SK-N-SH (cell line): ENCODE measurements around the gene USP1. TPM values are rescaled to one million over a fixed set of nuclear protein-coding genes. Genes with fewer than 3 reads are reported as not detected.

Source experiments
- CTCF ChIA-PET: fragments of 300-600, 350-600 bp; formaldehyde crosslinking; extraction: SDS; loops from one replicate; lab custom pipeline; 2021; lab: Yijun Ruan, JAX
- POLR2A ChIA-PET: fragments of 350-600 bp; sonication (Branson Sonifier 250); formaldehyde crosslinking; extraction: SDS; loops from one replicate; lab custom pipeline; 2020; ENCODE audit warnings: antibody characterized with exemption, inconsistent platforms; lab: Yijun Ruan, JAX
- DNase-seq: peaks from one replicate; pipeline ENCODE4 v3.0.0; 2012
- H2AFZ ChIP-seq: fragments of 200-600 bp; sonication (generic); 2 replicates; pipeline ENCODE4 v1.8.1; 2016; ENCODE audit warnings: antibody characterized with exemption, mild to moderate bottlenecking, low read depth
- H3F3A ChIP-seq: fragments of 200-600 bp; sonication (generic); replicated peaks from 2 replicates; pipeline ENCODE3; 2016; ENCODE audit warnings: antibody characterized with exemption, mild to moderate bottlenecking; ENCODE audit not compliant: insufficient read depth
- H3K27ac ChIP-seq, 2 experiments: fragments of 200-500 bp in 1 of 2; fragments of 200-600 bp in 1 of 2; sonication (Bioruptor generic) in 1 of 2; sonication (generic), shearing (Covaris generic) in 1 of 2; 2 replicates each; pipeline versions ENCODE4 v1.5.1 to v1.6.1; 2014 to 2016; ENCODE audit warnings: low read depth in 2 of 2, inconsistent platforms in 1 of 2, low read length in 1 of 2, mild to moderate bottlenecking in 1 of 2, mixed read lengths in 1 of 2
- H3K27me3 ChIP-seq: fragments of 200-600 bp; sonication (generic), shearing (Covaris generic); 2 replicates; pipeline ENCODE4 v1.6.1; 2016; ENCODE audit warnings: mixed run types; ENCODE audit not compliant: insufficient read depth
- H3K36me3 ChIP-seq, 2 experiments: fragments of 200-500 bp in 1 of 2; fragments of 200-600 bp in 1 of 2; sonication (Bioruptor generic) in 1 of 2; sonication (generic) in 1 of 2; replicated peaks in 1 of 2; 2 replicates each; pipeline versions ENCODE3 to v1.5.1; 2014 to 2016; ENCODE audit warnings: low read length in 1 of 2, mild to moderate bottlenecking in 1 of 2; ENCODE audit not compliant: insufficient read depth in 2 of 2, control insufficient read depth in 1 of 2
- H3K4me1 ChIP-seq, 2 experiments: fragments of 200-500 bp in 1 of 2; fragments of 200-600 bp in 1 of 2; sonication (Bioruptor generic) in 1 of 2; sonication (generic), shearing (Covaris generic) in 1 of 2; 2 replicates each; pipeline versions ENCODE4 v1.5.1 to v1.6.1; 2014 to 2016; ENCODE audit warnings: low read depth in 1 of 2, low read length in 1 of 2, mixed run types in 1 of 2; ENCODE audit not compliant: insufficient read depth in 2 of 2, control insufficient read depth in 1 of 2
- H3K4me2 ChIP-seq: fragments of 200-600 bp; sonication (generic), shearing (Covaris generic); 2 replicates; pipeline ENCODE4 v1.6.1; 2017; ENCODE audit warnings: mixed run types
- H3K4me3 ChIP-seq, 2 experiments: fragments of 200-500 bp in 1 of 2; fragments of 200-600 bp in 1 of 2; sonication (Bioruptor generic) in 1 of 2; sonication (generic), shearing (Covaris generic) in 1 of 2; 2 replicates each; pipeline versions ENCODE4 v1.5.1 to v1.8.1; 2014 to 2016; ENCODE audit warnings: low read depth in 2 of 2, inconsistent platforms in 1 of 2, low read length in 1 of 2, mild to moderate bottlenecking in 1 of 2, mixed read lengths in 1 of 2, moderate library complexity in 1 of 2
- H3K79me2 ChIP-seq: fragments of 200-600 bp; sonication (generic); 2 replicates; pipeline ENCODE4 v1.8.1; 2017; ENCODE audit warnings: mild to moderate bottlenecking; ENCODE audit not compliant: insufficient read depth
- H3K9ac ChIP-seq: fragments of 200-600 bp; sonication (generic); 2 replicates; pipeline ENCODE4 v1.6.1; 2017; ENCODE audit warnings: mixed run types
- H3K9me2 ChIP-seq: fragments of 200-600 bp; sonication (generic); 2 replicates; pipeline ENCODE4 v1.6.1; 2017; ENCODE audit warnings: mixed run types
- H3K9me3 ChIP-seq: fragments of 200-600 bp; sonication (generic); 2 replicates; pipeline ENCODE4 v1.6.1; 2017; ENCODE audit warnings: mixed run types, mild to moderate bottlenecking, moderate library complexity
- H4K20me1 ChIP-seq: fragments of 200-600 bp; sonication (generic); 2 replicates; pipeline ENCODE4 v1.6.1; 2017; ENCODE audit warnings: mild to moderate bottlenecking, mixed run types; ENCODE audit not compliant: insufficient read depth
- ELF1 ChIP-seq: IDR thresholded peaks from 2 replicates; pipeline ENCODE4 v1.4.0; 2012
- EP300 ChIP-seq, 2 experiments: IDR thresholded peaks; 2 replicates each; pipeline versions ENCODE4 v1.4.0 to v1.6.1; 2012; ENCODE audit warnings: borderline replicate concordance in 1 of 2, low read depth in 1 of 2, low read length in 1 of 2
- EZH2phosphoT487 ChIP-seq: fragments of 200-600 bp; sonication (generic); IDR thresholded peaks from 2 replicates; pipeline ENCODE4 v1.6.1; 2017; ENCODE audit warnings: low read depth, mixed run types, mild to moderate bottlenecking, antibody characterized with exemption, moderate library complexity, borderline replicate concordance
- FOXJ3 ChIP-seq: sonication (generic); formaldehyde crosslinking; IDR thresholded peaks from 2 replicates; pipeline ENCODE4 v1.5.1; 2020; ENCODE audit warnings: mild to moderate bottlenecking, missing genetic modification reagents
- FOXM1 ChIP-seq: IDR thresholded peaks from 2 replicates; pipeline ENCODE4 v1.4.0; 2012; ENCODE audit warnings: low read depth, mild to moderate bottlenecking
- JUND ChIP-seq: IDR thresholded peaks from 2 replicates; pipeline ENCODE4 v1.4.0; 2012
- MEF2A ChIP-seq: IDR thresholded peaks from 2 replicates; pipeline ENCODE4 v1.4.0; 2012; ENCODE audit warnings: low read depth, borderline replicate concordance
- NRF1 ChIP-seq: IDR thresholded peaks from 2 replicates; pipeline ENCODE4 v1.6.1; 2012; ENCODE audit warnings: low read depth, mild to moderate bottlenecking, low read length
- RAD21 ChIP-seq: IDR thresholded peaks from 2 replicates; pipeline ENCODE4 v1.6.1; 2012; ENCODE audit warnings: mild to moderate bottlenecking, low read length
- RCOR1 ChIP-seq: fragments of 150-350 bp; IDR thresholded peaks from 2 replicates; pipeline ENCODE4 v1.6.1; 2017; ENCODE audit warnings: antibody characterized with exemption, low read length
- RFX5 ChIP-seq: IDR thresholded peaks from 2 replicates; pipeline ENCODE4 v1.6.1; 2012; ENCODE audit warnings: mild to moderate bottlenecking, improper control_type of control experiment, low read length
- SIN3A ChIP-seq: IDR thresholded peaks from 2 replicates; pipeline ENCODE4 v1.6.1; 2012; ENCODE audit warnings: low read depth, mild to moderate bottlenecking, low read length, moderate library complexity, borderline replicate concordance
- SMC3 ChIP-seq: IDR thresholded peaks from 2 replicates; pipeline ENCODE4 v1.6.1; 2012; ENCODE audit warnings: low read depth, low read length, improper control_type of control experiment
- TCF12 ChIP-seq: IDR thresholded peaks from 2 replicates; pipeline ENCODE4 v1.4.0; 2012
- TEAD4 ChIP-seq: IDR thresholded peaks from 2 replicates; pipeline ENCODE4 v1.4.0; 2012; ENCODE audit warnings: mild to moderate bottlenecking, borderline replicate concordance; ENCODE audit not compliant: insufficient read depth
- WGBS: methylation state at CpG from one replicate; pipeline ENCODE4 v1.1.6; 2017; ENCODE audit warnings: low lambda C conversion rate; 5-methylcytosine and 5-hydroxymethylcytosine counted together
- polyA plus RNA-seq, 3 experiments: library from polyadenylated mRNA; depleted of rRNA; stranded (reverse); fragments of >200 nt; gene quantifications; 2 replicates each; pipeline ENCODE4 v1.2.3, GENCODE V29; 2012
- TF ChIP-seq, protein P1 (sequence below): IDR thresholded peaks from 2 replicates; pipeline ENCODE4 v1.6.1; 2012; ENCODE audit warnings: mild to moderate bottlenecking, low read depth, low read length, moderate library complexity
- TF ChIP-seq, protein P2 (sequence below): fragments of 200-600 bp; sonication (generic); IDR thresholded peaks from 2 replicates; pipeline ENCODE4 v1.6.1; 2017; ENCODE audit warnings: antibody characterized with exemption, mild to moderate bottlenecking, moderate library complexity
- TF ChIP-seq, protein P3 (sequence below): IDR thresholded peaks from 2 replicates; pipeline ENCODE4 v1.4.0; 2012; ENCODE audit warnings: low read depth, borderline replicate concordance
- TF ChIP-seq, protein P4 (sequence below): fragments of 150-350 bp; IDR thresholded peaks from 2 replicates; pipeline ENCODE4 v1.6.1; 2016; ENCODE audit warnings: mild to moderate bottlenecking, low read depth, low read length
- TF ChIP-seq, protein P5 (sequence below): IDR thresholded peaks from 2 replicates; pipeline ENCODE4; 2012

Gene USP1
- polyA plus RNA-seq, 1 of the 3 experiments (the other 2 are of a cell fraction), result 4.3 TPM

DNA sequence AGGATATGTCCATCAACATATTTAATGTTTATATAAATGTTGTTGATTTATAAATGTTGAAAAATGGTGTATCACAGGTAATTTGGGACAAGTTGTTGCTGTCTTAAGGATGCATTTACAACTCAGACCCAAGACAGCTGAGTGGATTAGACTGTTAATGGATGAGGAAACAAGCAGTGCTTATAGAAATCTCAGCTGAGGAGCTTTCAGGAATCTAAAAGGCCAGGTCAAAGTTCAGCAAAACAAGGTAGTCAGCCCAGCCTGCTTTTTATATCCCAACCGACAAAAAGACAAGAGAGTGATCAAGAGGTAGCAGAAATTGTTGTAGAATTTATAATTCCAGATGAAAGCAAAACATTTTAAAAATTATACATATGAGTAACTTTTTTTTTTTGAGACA lies 16.6 kb upstream of the USP1 start (continued):
- no peak for TF ChIP-seq TEAD4
- TF ChIP-seq RCOR1, result no peak
- TF ChIP-seq, protein P1, sequence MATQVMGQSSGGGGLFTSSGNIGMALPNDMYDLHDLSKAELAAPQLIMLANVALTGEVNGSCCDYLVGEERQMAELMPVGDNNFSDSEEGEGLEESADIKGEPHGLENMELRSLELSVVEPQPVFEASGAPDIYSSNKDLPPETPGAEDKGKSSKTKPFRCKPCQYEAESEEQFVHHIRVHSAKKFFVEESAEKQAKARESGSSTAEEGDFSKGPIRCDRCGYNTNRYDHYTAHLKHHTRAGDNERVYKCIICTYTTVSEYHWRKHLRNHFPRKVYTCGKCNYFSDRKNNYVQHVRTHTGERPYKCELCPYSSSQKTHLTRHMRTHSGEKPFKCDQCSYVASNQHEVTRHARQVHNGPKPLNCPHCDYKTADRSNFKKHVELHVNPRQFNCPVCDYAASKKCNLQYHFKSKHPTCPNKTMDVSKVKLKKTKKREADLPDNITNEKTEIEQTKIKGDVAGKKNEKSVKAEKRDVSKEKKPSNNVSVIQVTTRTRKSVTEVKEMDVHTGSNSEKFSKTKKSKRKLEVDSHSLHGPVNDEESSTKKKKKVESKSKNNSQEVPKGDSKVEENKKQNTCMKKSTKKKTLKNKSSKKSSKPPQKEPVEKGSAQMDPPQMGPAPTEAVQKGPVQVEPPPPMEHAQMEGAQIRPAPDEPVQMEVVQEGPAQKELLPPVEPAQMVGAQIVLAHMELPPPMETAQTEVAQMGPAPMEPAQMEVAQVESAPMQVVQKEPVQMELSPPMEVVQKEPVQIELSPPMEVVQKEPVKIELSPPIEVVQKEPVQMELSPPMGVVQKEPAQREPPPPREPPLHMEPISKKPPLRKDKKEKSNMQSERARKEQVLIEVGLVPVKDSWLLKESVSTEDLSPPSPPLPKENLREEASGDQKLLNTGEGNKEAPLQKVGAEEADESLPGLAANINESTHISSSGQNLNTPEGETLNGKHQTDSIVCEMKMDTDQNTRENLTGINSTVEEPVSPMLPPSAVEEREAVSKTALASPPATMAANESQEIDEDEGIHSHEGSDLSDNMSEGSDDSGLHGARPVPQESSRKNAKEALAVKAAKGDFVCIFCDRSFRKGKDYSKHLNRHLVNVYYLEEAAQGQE, result no peak
- no peak for TF ChIP-seq JUND
- TF ChIP-seq MEF2A, result no peak
- TF ChIP-seq TCF12, result no peak
- no peak for TF ChIP-seq FOXM1
- TF ChIP-seq EP300 (IDR thresholded peaks at IDR 0.05; ENCODE audit: borderline replicate concordance in 1 of 2, low read depth in 1 of 2, low read length in 1 of 2), result no peak
- TF ChIP-seq FOXJ3 (CRISPR knock-in tag), result no peak

DNA sequence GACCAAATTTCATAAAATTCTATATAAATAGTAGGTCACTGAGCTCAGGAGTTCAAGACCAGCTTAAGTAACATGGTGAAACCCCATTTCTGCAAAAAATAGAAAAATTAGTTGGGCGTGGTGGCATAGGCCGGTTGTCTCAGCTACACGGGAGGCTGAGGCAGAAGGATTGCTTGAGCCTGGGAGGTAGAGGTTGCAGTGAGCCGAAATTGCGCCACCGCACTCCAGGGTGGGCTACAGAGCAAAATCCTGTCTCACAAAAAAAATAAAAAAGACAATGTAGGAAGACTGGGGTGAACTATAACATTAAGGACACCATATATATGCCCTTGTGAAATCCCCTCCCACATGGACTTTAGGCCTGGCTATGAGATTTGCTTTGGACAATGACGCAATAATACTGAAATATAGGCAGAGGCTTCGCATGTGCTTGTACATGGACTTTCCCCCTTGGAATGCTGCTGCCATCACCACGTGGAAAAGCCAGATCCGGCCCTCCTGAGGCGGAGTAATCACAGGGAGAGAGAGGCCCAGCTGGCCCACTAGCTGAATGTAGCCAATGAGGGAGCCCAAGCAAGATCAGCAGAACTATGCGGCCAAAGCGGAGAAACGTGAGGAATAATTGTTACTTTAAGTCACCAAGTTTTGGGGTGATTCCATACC lies 13.1 kb upstream of the USP1 start:
- Histone ChIP-seq H3K36me3 (no peaks in the 10 kb centered on the region), H3K9ac (no peak overlapping the region), H3K4me2 (no peak overlapping the region), H3K27ac (no peak overlapping the region), H3K27me3 (no peaks in the 10 kb centered on the region), H3K4me1 (no peaks in the 10 kb centered on the region; a peak in 1 of 4 replicates), H3K79me2 (no peaks in the 10 kb centered on the region), H3K9me2 (no peaks in the 10 kb centered on the region), H2AFZ (no peak overlapping the region), H4K20me1 (no peaks in the 10 kb centered on the region), H3K4me3 (no peak overlapping the region), H3K9me3 (no peaks in the 10 kb centered on the region), H3F3A (no peaks in the 10 kb centered on the region)
- TF ChIP-seq SMC3 (no peak), ELF1 (no peak), TCF12 (no peak), NRF1 (no peak), EZH2phosphoT487 (no peak), EP300 (IDR thresholded peaks at IDR 0.05; ENCODE audit: borderline replicate concordance in 1 of 2, low read depth in 1 of 2, low read length in 1 of 2) (no peak), RAD21 (no peak), FOXJ3 (CRISPR knock-in tag) (no peak), SIN3A (no peak), RFX5 (no peak), TEAD4 (no peak)
- TF ChIP-seq, protein P2, sequence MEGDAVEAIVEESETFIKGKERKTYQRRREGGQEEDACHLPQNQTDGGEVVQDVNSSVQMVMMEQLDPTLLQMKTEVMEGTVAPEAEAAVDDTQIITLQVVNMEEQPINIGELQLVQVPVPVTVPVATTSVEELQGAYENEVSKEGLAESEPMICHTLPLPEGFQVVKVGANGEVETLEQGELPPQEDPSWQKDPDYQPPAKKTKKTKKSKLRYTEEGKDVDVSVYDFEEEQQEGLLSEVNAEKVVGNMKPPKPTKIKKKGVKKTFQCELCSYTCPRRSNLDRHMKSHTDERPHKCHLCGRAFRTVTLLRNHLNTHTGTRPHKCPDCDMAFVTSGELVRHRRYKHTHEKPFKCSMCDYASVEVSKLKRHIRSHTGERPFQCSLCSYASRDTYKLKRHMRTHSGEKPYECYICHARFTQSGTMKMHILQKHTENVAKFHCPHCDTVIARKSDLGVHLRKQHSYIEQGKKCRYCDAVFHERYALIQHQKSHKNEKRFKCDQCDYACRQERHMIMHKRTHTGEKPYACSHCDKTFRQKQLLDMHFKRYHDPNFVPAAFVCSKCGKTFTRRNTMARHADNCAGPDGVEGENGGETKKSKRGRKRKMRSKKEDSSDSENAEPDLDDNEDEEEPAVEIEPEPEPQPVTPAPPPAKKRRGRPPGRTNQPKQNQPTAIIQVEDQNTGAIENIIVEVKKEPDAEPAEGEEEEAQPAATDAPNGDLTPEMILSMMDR, result no peak
- TF ChIP-seq, protein P3, sequence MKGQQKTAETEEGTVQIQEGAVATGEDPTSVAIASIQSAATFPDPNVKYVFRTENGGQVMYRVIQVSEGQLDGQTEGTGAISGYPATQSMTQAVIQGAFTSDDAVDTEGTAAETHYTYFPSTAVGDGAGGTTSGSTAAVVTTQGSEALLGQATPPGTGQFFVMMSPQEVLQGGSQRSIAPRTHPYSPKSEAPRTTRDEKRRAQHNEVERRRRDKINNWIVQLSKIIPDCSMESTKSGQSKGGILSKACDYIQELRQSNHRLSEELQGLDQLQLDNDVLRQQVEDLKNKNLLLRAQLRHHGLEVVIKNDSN, result no peak
- TF ChIP-seq, protein P4, sequence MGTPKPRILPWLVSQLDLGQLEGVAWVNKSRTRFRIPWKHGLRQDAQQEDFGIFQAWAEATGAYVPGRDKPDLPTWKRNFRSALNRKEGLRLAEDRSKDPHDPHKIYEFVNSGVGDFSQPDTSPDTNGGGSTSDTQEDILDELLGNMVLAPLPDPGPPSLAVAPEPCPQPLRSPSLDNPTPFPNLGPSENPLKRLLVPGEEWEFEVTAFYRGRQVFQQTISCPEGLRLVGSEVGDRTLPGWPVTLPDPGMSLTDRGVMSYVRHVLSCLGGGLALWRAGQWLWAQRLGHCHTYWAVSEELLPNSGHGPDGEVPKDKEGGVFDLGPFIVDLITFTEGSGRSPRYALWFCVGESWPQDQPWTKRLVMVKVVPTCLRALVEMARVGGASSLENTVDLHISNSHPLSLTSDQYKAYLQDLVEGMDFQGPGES, result no peak
- TF ChIP-seq, protein P5, sequence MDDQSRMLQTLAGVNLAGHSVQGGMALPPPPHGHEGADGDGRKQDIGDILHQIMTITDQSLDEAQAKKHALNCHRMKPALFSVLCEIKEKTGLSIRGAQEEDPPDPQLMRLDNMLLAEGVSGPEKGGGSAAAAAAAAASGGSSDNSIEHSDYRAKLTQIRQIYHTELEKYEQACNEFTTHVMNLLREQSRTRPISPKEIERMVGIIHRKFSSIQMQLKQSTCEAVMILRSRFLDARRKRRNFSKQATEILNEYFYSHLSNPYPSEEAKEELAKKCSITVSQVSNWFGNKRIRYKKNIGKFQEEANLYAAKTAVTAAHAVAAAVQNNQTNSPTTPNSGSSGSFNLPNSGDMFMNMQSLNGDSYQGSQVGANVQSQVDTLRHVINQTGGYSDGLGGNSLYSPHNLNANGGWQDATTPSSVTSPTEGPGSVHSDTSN, result no peak
- DNase-seq, result no peak
- ChIA-PET CTCF (no interaction called here), POLR2A (no interaction called here)
- 96% methylated on average over 14 of the region's 14 CpGs for WGBS
